Fibroblast of skin of scalp (primary cell): ENCODE measurements around the gene SLF1.

Source experiments
- DNase-seq: peaks from one replicate; pipeline ENCODE4 v3.0.0-alpha.2; 2013

Gene SLF1

DNA sequence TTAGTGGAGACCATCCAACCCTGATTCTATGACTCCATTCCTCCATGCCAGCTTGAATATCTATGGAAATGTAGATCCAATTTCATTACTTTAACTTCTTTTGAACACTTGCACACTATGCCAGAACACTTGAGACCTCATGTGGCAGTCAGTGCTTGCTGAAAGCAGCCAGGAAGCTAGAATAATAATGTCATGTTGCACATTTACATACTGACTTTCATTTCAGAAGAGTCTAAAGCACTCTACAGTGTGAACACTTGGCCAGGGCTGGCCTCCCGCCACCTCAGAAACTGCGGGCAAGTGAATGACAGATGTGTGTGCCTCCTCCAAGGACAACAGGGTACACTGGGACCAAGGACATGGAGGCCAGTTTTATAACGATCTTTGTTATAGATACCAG lies 97.3 kb downstream of the SLF1 start:
- no peak for DNase-seq

- no peak for DNase-seq
Observed at GRCh38 chr5:94725142-94725541, 106.7 kb downstream of the SLF1 start.

GRCh38 chr5:94731471-94731870 lies 113.0 kb downstream of the SLF1 start:
- DNase-seq: no peak

GRCh38 chr5:94736498-94736897 lies 118.0 kb downstream of the SLF1 start:
- DNase-seq: no peak

DNA sequence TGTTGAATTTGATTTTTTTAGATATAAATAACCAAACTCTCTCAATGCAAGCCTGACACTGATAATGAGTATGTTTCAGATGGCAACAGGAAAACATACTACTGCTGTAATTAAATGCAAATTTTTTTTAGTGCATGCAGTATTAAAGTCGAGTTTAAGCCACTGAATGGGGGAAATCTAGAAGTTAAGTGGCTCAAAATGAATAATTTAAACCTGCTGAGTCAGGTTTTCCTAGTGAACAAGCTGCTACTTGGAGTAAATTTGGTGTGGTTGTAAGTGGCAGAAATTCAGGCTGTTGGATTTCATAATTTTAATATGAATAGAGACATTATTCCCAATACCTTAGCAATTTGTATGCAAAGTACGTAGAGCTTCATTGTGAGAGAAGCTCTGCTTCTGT lies 121.8 kb downstream of the SLF1 start:
- DNase-seq: no peak

- DNase-seq: no peak
Observed at GRCh38 chr5:94742852-94743251, 124.4 kb downstream of the SLF1 start.

DNA sequence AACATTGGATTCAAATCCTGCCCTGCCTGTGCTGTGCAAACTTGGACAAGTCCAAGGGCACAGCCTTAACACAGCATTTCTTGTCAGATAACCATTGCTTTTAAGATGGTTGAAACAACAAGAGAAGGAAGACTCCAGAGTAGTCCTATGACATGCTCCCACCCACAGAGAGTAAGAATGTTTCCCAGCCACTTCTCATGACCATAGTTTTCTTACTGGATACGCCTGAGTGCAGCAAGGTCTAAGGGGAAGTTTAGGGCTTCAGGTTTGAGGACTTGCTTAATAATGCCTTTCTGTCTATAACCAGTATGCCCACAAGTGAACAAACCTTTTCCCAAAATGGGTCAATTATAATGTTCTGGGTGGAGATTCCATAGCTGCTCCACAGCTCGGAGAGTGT lies 126.4 kb downstream of the SLF1 start:
- no peak for DNase-seq

GRCh38 chr5:94745786-94746730 lies 127.6 kb downstream of the SLF1 start:
- DNase-seq: no peak

DNA sequence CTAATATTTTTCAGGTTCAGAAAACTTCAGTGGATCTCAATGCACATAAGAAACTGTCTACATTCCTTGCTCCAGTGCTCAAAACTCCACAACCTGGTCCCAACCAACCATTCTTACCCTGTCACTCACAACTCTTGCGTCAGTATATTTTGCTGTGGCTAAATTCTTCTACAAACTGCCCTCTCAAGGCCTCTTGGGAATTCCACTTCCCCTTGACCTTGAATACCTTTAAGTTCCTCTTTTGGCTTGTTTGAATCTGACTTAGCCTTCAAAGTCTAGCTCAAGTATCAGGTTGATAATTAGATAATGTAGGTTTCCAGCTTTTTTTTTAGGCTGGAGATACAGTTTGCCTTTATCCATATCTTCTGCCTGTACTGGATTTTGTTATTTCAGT lies 128.3 kb downstream of the SLF1 start:
- no peak for DNase-seq
